Transverse colon (tissue), 4 donors: ENCODE measurements around the gene SRRM1. TPM values are rescaled to one million over a fixed set of nuclear protein-coding genes. Genes with fewer than 3 reads are reported as not detected.

Experiments
- DNase-seq: peaks from one replicate; pipeline ENCODE4 v3.0.0-alpha.2; 2019
- H3K27ac ChIP-seq, 4 donors: fragments of 200-600 bp; sonication (generic); 2 replicates each; pipeline ENCODE4 v1.5.1; 2016 to 2018; ENCODE audit warnings: inconsistent platforms in 4 of 4
- H3K27me3 ChIP-seq: fragments of 200-600 bp; sonication (generic); 2 replicates; pipeline ENCODE4 v1.5.1; 2017; ENCODE audit warnings: inconsistent platforms
- H3K36me3 ChIP-seq, 4 donors: fragments of 200-600 bp; sonication (generic); 2 replicates each; pipeline ENCODE4 v1.5.1; 2017 to 2019; ENCODE audit warnings: inconsistent platforms in 4 of 4
- H3K4me1 ChIP-seq, 4 donors: fragments of 200-600 bp; sonication (generic); 2 replicates each; pipeline ENCODE4 v1.5.1; 2017 to 2020; ENCODE audit warnings: inconsistent platforms in 4 of 4
- H3K4me3 ChIP-seq, 4 donors: fragments of 200-600 bp; sonication (generic); 1 replicate in 1 of 4; 2 replicates in 3 of 4; pipeline versions ENCODE4 v1.5.1 to v1.6.1; 2017 to 2019; ENCODE audit warnings: inconsistent platforms in 4 of 4
- H3K9me3 ChIP-seq, 2 donors: fragments of 200-600 bp; sonication (generic); 2 replicates each; pipeline ENCODE4 v1.5.1; 2017 to 2019; ENCODE audit warnings: inconsistent platforms in 2 of 2
- EP300 ChIP-seq: sonication (generic); formaldehyde crosslinking; IDR thresholded peaks from one replicate; pipeline ENCODE4 v1.6.1; 2017; ENCODE audit warnings: antibody characterized with exemption, low read depth
- POLR2A ChIP-seq: fragments of 450-650 bp; IDR thresholded peaks from one replicate; pipeline ENCODE4 v1.6.1; 2016; ENCODE audit warnings: antibody characterized with exemption, mild to moderate bottlenecking, moderate library complexity
- POLR2AphosphoS5 ChIP-seq, 3 donors: sonication (generic); formaldehyde crosslinking; IDR thresholded peaks; one replicate each; pipeline ENCODE4 v1.6.1; 2016; ENCODE audit warnings: antibody characterized with exemption in 3 of 3
- WGBS, 2 donors: methylation state at CpG; one replicate each; pipeline ENCODE4 v1.1.5; 2018; ENCODE audit warnings: low coverage in 1 of 2; 5-methylcytosine and 5-hydroxymethylcytosine counted together
- in situ Hi-C, 4 donors: fragments of 200-750 bp; cut with MboI; loops; one replicate each; pipeline versions ENCODE4 v1.15.0 to v1.15.1; 2017; ENCODE audit warnings: low sequenced_read_pairs in 3 of 4, low pct_ligation_motif_present in 1 of 4, low pct_unique_long_range_greater_than_20kb in 1 of 4
- intact Hi-C: fragments of 100-400 bp; cut with DNase I; formaldehyde crosslinking; loops from one replicate; pipeline ENCODE4 v1.15.1; 2023; ENCODE audit warnings: low total_unique reads
- total RNA-seq, 4 donors: library from RNA; depleted of rRNA; stranded (reverse); fragments of >200 nt; gene quantifications; one replicate each; pipeline ENCODE4 v1.1.0, GENCODE V29; 2016
- TF ChIP-seq, protein P1 (sequence below), 5 experiments: fragments of 200-600 bp in 3 of 5; fragments of 450-650 bp in 2 of 5; sonication (generic) in 3 of 5; IDR thresholded peaks; 1 replicate in 2 of 5; 2 replicates in 3 of 5; pipeline ENCODE4 v1.5.1; 2016 to 2017; ENCODE audit warnings: antibody characterized with exemption in 5 of 5, inconsistent platforms in 3 of 5, mild to moderate bottlenecking in 2 of 5, moderate library complexity in 1 of 5

The SRRM1 gene
- total RNA-seq, 4 donors from 2014 or later: 71.1 to 209 (median 141) TPM

DNA sequence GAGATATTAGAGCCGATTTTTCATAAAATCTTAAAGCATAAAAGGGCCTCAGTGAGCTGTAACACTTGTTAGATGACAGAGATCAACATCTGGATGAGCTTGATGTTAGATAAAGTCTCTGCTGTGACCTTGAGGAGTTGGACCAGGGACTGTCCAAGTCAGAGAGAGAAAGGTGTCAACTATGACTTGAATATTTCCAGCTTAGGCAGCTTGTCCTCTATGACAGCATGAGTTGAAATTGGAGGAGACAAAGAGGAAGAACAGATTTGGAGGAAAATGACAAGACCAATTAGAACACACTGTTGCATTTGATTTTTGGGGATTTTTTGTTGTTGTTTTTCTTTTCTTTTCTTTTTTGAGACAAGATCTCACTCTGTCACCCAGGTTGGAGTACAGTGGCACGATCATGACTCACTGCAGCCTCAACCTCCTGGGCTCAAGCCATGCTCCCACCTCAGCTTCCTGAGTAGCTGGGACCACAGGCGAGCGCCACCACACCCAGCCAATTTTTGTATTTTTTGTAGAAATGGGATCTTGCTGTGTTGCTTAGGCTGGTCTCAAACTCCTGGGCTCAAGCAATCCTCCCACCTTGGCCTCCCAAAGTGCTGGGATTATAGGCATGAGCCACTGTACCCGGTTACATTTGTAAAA is 66.8 kb downstream of the SRRM1 start:
- WGBS, 2 donors: 81 to 90% methylated on average over 2 to 5 of the region's 5 CpGs
- intact Hi-C loops: no loop called here
- Histone ChIP-seq H3K27me3 (no peaks in the 10 kb centered on the region), H3K4me3 (no peak overlapping the region), H3K27ac (no peak overlapping the region), H3K4me1 (peaks cover 0 to 13% (median 9%) of the 10 kb centered on the region in 4 donors), H3K36me3 (no peaks in the 10 kb centered on the region), H3K9me3 (no peaks in the 10 kb centered on the region)
- TF ChIP-seq POLR2AphosphoS5 (IDR thresholded peaks at IDR 0.05) (no peak), POLR2A (no peak), EP300 (no peak)
- TF ChIP-seq, protein P1, sequence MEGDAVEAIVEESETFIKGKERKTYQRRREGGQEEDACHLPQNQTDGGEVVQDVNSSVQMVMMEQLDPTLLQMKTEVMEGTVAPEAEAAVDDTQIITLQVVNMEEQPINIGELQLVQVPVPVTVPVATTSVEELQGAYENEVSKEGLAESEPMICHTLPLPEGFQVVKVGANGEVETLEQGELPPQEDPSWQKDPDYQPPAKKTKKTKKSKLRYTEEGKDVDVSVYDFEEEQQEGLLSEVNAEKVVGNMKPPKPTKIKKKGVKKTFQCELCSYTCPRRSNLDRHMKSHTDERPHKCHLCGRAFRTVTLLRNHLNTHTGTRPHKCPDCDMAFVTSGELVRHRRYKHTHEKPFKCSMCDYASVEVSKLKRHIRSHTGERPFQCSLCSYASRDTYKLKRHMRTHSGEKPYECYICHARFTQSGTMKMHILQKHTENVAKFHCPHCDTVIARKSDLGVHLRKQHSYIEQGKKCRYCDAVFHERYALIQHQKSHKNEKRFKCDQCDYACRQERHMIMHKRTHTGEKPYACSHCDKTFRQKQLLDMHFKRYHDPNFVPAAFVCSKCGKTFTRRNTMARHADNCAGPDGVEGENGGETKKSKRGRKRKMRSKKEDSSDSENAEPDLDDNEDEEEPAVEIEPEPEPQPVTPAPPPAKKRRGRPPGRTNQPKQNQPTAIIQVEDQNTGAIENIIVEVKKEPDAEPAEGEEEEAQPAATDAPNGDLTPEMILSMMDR (IDR thresholded peaks at IDR 0.05): no peak
- in situ Hi-C loops: no loop called here
- DNase-seq: no peak

DNA sequence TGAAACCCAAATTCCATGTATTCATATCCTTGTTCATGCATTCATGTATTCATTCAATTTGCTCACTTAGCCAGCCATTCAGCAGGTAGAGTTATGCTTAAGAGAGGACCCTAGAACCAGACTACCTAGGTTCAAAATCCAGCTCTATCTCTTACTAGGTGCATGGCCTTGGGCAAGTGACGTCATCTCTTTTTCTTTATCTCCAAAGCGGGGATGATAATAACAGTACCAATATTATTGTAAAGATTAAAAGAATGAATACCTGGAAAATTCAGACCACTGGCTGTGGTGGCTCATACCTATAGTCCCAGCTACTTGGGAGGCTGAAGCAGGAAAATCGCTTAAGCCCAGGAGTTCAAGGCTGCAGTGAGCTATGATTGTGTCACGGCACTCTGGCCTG is 68.2 kb downstream of the SRRM1 start:
- Histone ChIP-seq H3K4me1 (no peaks in the 10 kb centered on the region), H3K4me3 (no peak overlapping the region), H3K27me3 (no peaks in the 10 kb centered on the region), H3K9me3 (no peaks in the 10 kb centered on the region), H3K36me3 (no peaks in the 10 kb centered on the region), H3K27ac (no peak overlapping the region)
- in situ Hi-C loops: no loop called here
- 87 to 95% methylated on average over 4 of the region's 4 CpGs for WGBS, 2 donors
- intact Hi-C loops: no loop called here
- TF ChIP-seq, protein P1 (IDR thresholded peaks at IDR 0.05): no peak
- no peak for TF ChIP-seq POLR2A
- TF ChIP-seq EP300: no peak
- no peak for TF ChIP-seq POLR2AphosphoS5 (IDR thresholded peaks at IDR 0.05)
- DNase-seq: no peak

DNA sequence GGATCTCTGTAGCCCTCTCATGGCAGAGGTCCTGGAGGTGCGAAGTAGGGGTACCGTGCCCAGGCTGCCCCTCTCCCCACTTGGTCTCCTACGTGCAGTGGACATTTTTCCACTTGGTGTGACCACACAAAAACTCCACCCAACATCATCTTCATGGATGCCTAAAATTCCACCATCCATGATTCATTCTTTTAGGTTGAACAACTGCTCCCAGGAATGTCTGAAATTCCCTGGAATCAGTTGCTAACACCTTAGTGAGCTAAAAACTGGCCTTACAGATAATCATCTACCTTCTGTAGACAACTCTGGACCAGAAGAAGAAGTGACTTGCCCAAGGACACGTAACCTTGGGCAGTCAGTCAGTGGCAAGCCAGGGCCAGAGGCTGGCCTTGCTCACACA is 70.1 kb downstream of the SRRM1 start:
- intact Hi-C loops (no loop called here), in situ Hi-C loops (no loop called here)
- DNase-seq: no peak
- Histone ChIP-seq H3K4me3 (no peak overlapping the region), H3K27me3 (no peaks in the 10 kb centered on the region), H3K4me1 (peaks cover 0 to under 1% (median 0%) of the 10 kb centered on the region in 4 donors), H3K36me3 (no peaks in the 10 kb centered on the region), H3K27ac (no peak overlapping the region), H3K9me3 (no peaks in the 10 kb centered on the region)
- WGBS, 2 donors: 95% methylated on average over 4 of the region's 4 CpGs; no CpG with 5 or more reads in 1 of the 2 donors
- TF ChIP-seq EP300 (no peak), POLR2AphosphoS5 (IDR thresholded peaks at IDR 0.05) (no peak), POLR2A (no peak)
- TF ChIP-seq, protein P1 (IDR thresholded peaks at IDR 0.05): no peak

DNA sequence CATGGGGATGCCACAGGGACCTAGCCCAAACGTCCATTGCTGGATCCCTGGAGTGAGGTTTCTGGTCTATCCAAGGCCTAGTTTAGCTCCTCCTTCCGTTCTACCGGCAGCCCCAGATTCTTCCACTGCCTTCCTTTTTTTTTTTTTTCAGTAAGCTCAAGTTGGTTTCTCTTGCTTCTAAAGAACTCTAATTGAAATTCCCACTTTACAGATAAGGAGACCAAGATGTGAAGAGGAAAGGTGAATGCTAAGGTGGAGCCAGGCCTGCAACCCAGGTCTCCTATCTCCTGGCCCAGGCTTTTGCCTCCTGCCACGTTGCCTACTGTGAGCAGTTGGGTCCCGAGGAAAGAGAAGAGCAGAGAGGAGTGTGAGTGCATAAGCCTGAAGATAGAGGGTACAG is 70.6 kb downstream of the SRRM1 start:
- WGBS, 2 donors: 74 to 79% methylated on average over 4 to 5 of the region's 5 CpGs
- Histone ChIP-seq H3K4me1 (peaks cover 0 to 6% (median 0%) of the 10 kb centered on the region in 4 donors), H3K9me3 (no peaks in the 10 kb centered on the region), H3K4me3 (no peak overlapping the region), H3K36me3 (no peaks in the 10 kb centered on the region), H3K27ac (no peak overlapping the region), H3K27me3 (no peaks in the 10 kb centered on the region)
- in situ Hi-C loops: no loop called here
- TF ChIP-seq EP300 (no peak), POLR2A (no peak), POLR2AphosphoS5 (IDR thresholded peaks at IDR 0.05) (no peak)
- TF ChIP-seq, protein P1 (IDR thresholded peaks at IDR 0.05): no peak
- DNase-seq: no peak
- intact Hi-C loops: no loop called here
